ENCODE measurements around the gene LRP11.
"Not testable (repeated sequence)": the region's sequence is repeated elsewhere in the genome, so short reads cannot be mapped to it uniquely, and the experiment has no call there.

LRP11 gene

GRCh38 chr6:149871182-149871581 is 7.0 kb upstream of the LRP11 start:
- in situ Hi-C loops (cut with MboI; ENCODE audit: low sequenced_read_pairs): no loop called here

- in situ Hi-C loops (cut with MboI; ENCODE audit: low sequenced_read_pairs): no loop called here
Observed at GRCh38 chr6:149869275-149869892, 5.2 kb upstream of the LRP11 start.

DNA sequence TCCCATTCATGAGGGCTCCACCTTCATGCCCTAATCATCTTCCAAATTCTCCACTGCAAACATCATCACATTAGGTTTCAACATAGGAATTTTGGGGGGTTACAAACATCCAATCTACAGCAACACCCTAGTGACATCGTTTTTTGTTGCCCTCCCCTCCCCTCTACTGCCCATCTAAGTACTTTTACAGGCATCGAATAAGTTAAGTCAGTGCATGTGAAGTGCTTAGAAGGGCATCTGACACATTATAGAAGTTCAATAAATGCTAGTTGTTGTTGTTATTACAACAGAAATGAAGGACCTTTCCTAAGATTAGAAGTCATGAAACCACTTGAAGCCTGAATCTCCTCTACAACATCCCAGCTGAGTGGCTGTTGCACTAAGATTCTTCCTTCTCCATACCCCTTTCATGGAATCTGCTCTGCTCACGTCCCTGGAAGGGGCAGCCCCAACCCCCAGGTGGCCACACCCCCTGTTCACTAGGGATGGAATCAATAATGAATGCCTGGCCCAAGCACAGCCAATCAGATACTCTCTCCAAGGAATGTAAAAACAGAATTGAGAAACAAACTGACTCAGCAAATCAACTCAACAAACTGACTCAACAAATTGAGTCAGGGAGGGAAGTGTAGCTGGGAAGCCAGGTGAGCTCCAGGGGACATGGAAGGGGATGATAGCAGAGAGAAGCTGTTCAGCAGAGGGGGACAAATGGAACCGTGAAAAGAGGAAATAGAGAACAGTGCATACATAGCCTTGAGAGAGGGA is 3.9 kb upstream of the LRP11 start:
- in situ Hi-C loops (cut with MboI; ENCODE audit: low sequenced_read_pairs): no loop called here

DNA sequence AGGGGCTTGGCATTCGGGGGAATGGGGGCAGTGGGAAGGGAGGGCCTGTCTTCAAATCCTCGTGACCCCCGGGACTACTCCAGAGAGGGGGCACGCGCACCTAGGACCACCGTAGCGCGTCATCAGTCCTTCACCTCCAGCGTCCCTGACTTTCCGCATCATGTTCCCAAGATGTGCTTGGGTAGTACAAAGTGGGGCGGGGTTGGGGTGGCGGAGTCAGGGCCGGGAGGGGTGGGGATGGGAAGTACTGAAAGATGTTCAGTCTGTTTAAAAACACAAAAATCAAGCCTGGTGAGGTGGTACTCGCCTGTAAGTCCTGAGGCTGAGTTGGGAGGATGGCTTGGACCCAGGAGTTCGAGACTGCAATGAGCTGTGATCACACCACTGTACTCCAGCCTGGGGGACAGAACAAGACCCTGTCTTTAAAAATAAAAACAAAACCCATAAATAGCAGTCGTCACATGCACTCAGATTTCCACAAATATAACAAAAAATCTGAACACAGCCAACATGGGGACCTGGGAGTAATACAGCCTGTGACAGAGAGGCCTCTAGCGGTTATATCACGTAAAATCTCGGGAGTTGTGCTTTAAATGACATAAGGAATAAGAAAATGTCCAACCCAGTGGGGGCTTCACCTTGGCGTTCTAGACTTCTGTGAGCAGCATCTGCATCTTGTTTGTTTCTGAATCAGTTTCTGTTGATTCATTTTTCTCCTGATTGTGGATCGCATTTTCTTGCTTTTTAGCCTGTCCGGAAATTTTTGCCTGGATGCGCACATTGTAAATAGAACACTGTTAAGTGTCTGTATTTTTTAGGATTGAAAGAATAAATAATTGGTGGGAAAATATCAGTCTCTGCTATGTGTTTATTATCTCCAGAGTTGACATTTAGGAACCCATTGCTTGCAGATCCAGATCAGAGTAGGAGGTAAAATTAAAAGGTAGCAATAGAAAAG is 698 bp upstream of the LRP11 start:
- in situ Hi-C loops (cut with MboI; ENCODE audit: low sequenced_read_pairs): no loop called here

- in situ Hi-C loops (cut with MboI; ENCODE audit: low sequenced_read_pairs): no loop called here
Observed at GRCh38 chr6:149862922-149863697, 1.0 kb downstream of the LRP11 start.

DNA sequence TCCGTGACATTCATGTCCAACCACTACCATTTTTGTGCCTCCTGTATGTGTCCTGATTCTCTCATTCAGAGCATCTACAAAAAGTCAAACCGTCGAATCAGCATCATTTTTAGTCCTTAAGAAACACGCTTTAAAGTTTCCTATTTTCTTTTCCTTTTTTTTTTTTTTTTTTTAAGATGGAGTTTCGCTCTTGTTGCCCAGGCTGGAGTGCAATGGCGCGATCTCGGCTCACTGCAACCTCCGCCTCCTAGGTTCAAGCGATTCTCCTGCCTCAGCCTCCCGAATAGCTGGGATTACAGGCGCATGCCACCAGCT is 1.8 kb downstream of the LRP11 start:
- in situ Hi-C loops (cut with MboI; ENCODE audit: low sequenced_read_pairs): not testable (repeated sequence)

DNA sequence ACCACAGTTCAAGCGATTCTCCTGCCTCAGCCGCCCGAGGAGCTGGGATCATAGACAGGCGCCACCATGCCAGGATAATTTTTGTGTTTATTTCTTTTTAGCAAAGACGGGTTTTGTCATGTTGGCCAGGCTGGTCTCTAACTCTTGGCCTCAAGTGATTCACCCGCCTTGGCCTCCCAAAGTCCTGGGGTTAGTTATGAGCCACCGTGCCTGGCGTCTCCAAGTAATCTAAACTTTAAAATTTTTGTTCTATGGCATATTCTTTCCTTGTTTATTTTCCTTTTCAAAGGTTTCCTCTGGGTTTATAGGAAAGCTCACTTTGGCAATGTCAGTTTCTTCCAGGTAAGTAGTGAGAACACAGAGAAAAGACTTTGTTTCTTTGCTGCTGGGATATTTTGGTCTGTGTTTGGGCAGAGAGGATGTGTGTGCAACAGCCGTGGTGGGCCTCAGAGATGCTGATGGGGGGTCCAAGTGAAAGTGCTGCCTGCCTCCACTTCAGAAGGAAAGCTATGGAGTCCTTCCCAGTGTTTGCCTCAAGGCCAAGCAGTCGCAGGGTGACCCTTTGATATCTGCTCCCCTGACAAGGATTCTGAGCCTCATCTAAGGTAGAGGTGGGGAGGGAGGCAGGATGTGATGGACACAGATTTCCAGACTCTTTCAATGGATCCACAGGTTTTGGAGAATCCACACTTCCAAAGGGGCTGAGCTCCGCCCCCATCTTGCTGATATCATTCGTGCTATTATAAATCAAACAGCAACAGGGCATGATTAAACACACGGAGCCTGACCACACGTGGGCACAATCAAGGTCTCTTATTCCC is 2.3 kb downstream of the LRP11 start:
- in situ Hi-C loops (cut with MboI; ENCODE audit: low sequenced_read_pairs): no loop called here

GRCh38 chr6:149860834-149861602 is 3.1 kb downstream of the LRP11 start:
- in situ Hi-C loops (cut with MboI; ENCODE audit: low sequenced_read_pairs): no loop called here

DNA sequence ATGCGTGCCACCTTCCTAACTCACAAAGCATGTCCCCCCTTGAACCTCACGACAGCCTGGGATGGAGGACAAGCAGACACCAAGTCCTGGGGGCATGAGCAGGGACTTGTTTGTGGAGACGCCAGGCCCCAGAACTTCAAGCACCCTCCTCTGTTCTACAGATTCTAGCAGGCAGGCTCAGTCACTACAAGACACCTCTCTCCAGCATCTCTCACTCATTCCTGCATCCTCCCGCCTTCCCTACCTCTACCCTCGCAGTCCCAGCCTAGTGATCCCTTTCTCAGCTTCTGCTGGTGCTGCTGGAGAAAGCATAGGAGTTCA is 3.7 kb downstream of the LRP11 start:
- in situ Hi-C loops (cut with MboI; ENCODE audit: low sequenced_read_pairs): no loop called here

- in situ Hi-C loops (cut with MboI; ENCODE audit: low sequenced_read_pairs): no loop called here
Observed at GRCh38 chr6:149859938-149860337, 4.2 kb downstream of the LRP11 start.

GRCh38 chr6:149859368-149859767 is 4.8 kb downstream of the LRP11 start:
- in situ Hi-C loops (cut with MboI; ENCODE audit: low sequenced_read_pairs): no loop called here

DNA sequence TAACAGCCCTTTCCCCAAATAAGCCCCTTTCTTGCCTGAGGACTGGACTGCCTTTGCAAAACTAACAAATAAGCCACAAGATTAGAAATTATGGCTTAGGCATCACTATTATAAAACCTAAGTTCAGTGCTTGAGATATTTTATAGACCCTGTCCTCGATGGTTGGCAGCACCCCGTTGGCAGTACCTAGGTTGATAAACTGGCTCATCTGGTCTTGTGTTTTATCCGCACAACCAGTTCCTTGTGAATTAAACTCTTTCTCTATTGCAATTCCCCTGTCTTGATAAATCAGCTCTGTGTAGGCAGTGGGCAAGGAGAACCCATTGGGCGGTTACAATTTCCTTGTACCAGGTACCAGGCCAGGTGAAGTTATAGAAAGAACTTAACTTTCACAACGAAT is 6.6 kb downstream of the LRP11 start:
- in situ Hi-C loops (cut with MboI; ENCODE audit: low sequenced_read_pairs): no loop called here

GRCh38 chr6:149856256-149856994 is 7.7 kb downstream of the LRP11 start:
- in situ Hi-C loops (cut with MboI; ENCODE audit: low sequenced_read_pairs): no loop called here

DNA sequence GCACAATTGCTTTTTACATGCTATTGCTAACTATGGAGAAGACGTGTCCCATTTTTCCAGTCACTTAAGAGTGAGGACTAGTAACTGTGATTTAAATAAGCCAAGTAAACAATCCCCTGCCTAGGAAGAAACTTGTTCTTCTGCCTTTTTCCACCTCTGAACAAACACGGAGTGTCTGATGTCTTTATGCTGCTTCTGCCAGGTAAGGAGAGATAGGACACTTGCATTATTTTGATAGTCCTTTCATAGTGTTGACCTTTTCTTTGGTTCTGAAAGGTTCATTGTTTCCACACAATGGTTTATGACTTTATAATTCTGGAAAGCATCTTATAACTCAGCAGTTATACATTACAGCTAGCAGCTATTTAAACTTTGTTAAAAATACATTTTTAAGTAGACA is 8.4 kb downstream of the LRP11 start:
- in situ Hi-C loops (cut with MboI; ENCODE audit: low sequenced_read_pairs): no loop called here

- in situ Hi-C loops (cut with MboI; ENCODE audit: low sequenced_read_pairs): no loop called here
Observed at GRCh38 chr6:149855040-149855654, 9.0 kb downstream of the LRP11 start.

GRCh38 chr6:149854532-149854931 is 9.6 kb downstream of the LRP11 start:
- in situ Hi-C loops (cut with MboI; ENCODE audit: low sequenced_read_pairs): no loop called here

DNA sequence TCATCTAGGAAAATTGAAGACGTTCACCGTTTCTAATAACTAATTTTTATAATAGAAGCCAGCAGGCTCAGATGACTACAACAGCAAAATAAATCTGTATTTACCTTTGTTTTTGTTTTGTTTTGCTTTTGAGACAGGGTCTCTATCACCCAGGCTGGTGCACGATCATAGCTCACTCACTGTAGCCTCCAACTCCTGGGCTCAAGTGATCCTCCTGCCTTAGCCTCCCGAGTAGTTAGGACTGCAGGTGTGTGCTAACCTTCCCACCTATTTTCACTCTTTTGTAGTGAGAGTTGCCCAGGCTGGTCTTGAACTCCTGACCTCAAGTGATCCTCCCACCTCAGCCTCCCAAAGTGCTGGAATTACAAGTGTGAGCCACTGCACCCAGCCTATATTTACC is 10.1 kb downstream of the LRP11 start:
- in situ Hi-C loops (cut with MboI; ENCODE audit: low sequenced_read_pairs): not testable (repeated sequence)

GRCh38 chr6:149852881-149853280 is 11.3 kb downstream of the LRP11 start:
- in situ Hi-C loops (cut with MboI; ENCODE audit: low sequenced_read_pairs): no loop called here
